ENCODE data around the gene LTA4H.
A peak's percentile ranks its signal among the peaks of the same experiment; 100 is the strongest.

The LTA4H gene

GRCh38 chr12:96061864-96062453, 26.6 kb upstream of the LTA4H start:
- peak; percentile 98 for ATAC-seq
- TF ChIP-seq PPARA (CRISPR knock-in tag; IDR thresholded peaks at IDR 0.05; ENCODE audit: borderline replicate concordance), result no peak
- TF ChIP-seq CSDC2 (CRISPR knock-in tag; IDR thresholded peaks at IDR 0.05), result no peak
- TF ChIP-seq, protein P1, sequence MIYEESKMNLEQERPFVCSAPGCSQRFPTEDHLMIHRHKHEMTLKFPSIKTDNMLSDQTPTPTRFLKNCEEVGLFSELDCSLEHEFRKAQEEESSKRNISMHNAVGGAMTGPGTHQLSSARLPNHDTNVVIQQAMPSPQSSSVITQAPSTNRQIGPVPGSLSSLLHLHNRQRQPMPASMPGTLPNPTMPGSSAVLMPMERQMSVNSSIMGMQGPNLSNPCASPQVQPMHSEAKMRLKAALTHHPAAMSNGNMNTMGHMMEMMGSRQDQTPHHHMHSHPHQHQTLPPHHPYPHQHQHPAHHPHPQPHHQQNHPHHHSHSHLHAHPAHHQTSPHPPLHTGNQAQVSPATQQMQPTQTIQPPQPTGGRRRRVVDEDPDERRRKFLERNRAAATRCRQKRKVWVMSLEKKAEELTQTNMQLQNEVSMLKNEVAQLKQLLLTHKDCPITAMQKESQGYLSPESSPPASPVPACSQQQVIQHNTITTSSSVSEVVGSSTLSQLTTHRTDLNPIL (CRISPR knock-in tag; IDR thresholded peaks at IDR 0.05; ENCODE audit: low read depth), result no peak
- TF ChIP-seq, protein P2, sequence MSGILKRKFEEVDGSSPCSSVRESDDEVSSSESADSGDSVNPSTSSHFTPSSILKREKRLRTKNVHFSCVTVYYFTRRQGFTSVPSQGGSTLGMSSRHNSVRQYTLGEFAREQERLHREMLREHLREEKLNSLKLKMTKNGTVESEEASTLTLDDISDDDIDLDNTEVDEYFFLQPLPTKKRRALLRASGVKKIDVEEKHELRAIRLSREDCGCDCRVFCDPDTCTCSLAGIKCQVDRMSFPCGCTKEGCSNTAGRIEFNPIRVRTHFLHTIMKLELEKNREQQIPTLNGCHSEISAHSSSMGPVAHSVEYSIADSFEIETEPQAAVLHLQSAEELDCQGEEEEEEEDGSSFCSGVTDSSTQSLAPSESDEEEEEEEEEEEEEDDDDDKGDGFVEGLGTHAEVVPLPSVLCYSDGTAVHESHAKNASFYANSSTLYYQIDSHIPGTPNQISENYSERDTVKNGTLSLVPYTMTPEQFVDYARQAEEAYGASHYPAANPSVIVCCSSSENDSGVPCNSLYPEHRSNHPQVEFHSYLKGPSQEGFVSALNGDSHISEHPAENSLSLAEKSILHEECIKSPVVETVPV (CRISPR knock-in tag; IDR thresholded peaks at IDR 0.05), result no peak
- TF ChIP-seq SNAI2 (CRISPR knock-in tag; IDR thresholded peaks at IDR 0.05), result no peak
- no peak for TF ChIP-seq ZNF70 (CRISPR knock-in tag; IDR thresholded peaks at IDR 0.05)
- no peak for TF ChIP-seq OSR1 (CRISPR knock-in tag; IDR thresholded peaks at IDR 0.05)

DNA sequence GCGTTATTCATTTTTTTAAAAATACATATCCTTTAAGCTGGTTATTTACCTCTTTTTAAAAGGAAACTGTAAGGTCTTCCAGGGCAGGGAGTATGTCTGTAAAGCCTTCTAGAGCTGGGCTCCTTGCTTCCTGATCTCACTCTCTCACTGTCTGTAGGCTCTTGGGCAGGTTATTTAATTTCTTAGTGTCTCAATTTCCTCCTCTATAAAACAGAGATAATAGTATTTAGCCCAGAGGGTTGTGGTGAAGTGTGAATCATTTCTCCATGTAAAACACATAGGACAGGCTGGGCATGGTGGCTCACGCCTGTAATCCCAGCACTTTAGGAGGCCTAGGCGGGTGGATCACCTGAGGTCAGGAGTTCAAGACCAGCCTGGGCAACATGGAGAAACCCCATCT, 25.9 kb upstream of the LTA4H start:
- TF ChIP-seq PATZ1 (CRISPR knock-in tag; IDR thresholded peaks at IDR 0.05; ENCODE audit: borderline replicate concordance) (no peak), ZC3H10 (CRISPR knock-in tag; IDR thresholded peaks at IDR 0.05) (no peak), ZNF565 (CRISPR knock-in tag; conservative IDR thresholded peaks at IDR 0.05; ENCODE audit: low read depth) (no peak), ISL1 (CRISPR knock-in tag; IDR thresholded peaks at IDR 0.05) (no peak), BACH2 (CRISPR knock-in tag; IDR thresholded peaks at IDR 0.05; ENCODE audit: borderline replicate concordance) (no peak), ARNTL (CRISPR knock-in tag; IDR thresholded peaks at IDR 0.05; ENCODE audit: borderline replicate concordance, low read depth) (no peak), ZNF8 (CRISPR knock-in tag; IDR thresholded peaks at IDR 0.05) (no peak), ZNF70 (CRISPR knock-in tag; IDR thresholded peaks at IDR 0.05) (no peak), ESRRG (CRISPR knock-in tag; IDR thresholded peaks at IDR 0.05) (no peak), POU6F1 (CRISPR knock-in tag; IDR thresholded peaks at IDR 0.05; ENCODE audit: borderline replicate concordance, low read depth) (no peak), TCF4 (CRISPR knock-in tag; IDR thresholded peaks at IDR 0.05; ENCODE audit: borderline replicate concordance) (no peak), RARB (CRISPR knock-in tag; IDR thresholded peaks at IDR 0.05) (no peak), SNAI2 (CRISPR knock-in tag; IDR thresholded peaks at IDR 0.05) (no peak), ZFP3 (CRISPR knock-in tag; IDR thresholded peaks at IDR 0.05) (no peak), CSDC2 (CRISPR knock-in tag; IDR thresholded peaks at IDR 0.05) (no peak), GLIS3 (CRISPR knock-in tag; IDR thresholded peaks at IDR 0.05) (no peak), OSR1 (CRISPR knock-in tag; IDR thresholded peaks at IDR 0.05) (no peak)
- TF ChIP-seq, protein P1 (CRISPR knock-in tag; IDR thresholded peaks at IDR 0.05; ENCODE audit: low read depth), result no peak
- TF ChIP-seq, protein P2 (CRISPR knock-in tag; IDR thresholded peaks at IDR 0.05), result no peak
- no peak for ATAC-seq

GRCh38 chr12:96060041-96060440, 24.7 kb upstream of the LTA4H start:
- ATAC-seq, result no peak
- TF ChIP-seq ZC3H10 (CRISPR knock-in tag; IDR thresholded peaks at IDR 0.05) (no peak), OSR1 (CRISPR knock-in tag; IDR thresholded peaks at IDR 0.05) (no peak), GLIS3 (CRISPR knock-in tag; IDR thresholded peaks at IDR 0.05) (no peak), TSHZ2 (CRISPR knock-in tag; IDR thresholded peaks at IDR 0.05) (no peak), ZNF8 (CRISPR knock-in tag; IDR thresholded peaks at IDR 0.05) (no peak)
- TF ChIP-seq, protein P1 (CRISPR knock-in tag; IDR thresholded peaks at IDR 0.05; ENCODE audit: low read depth), result no peak
